MV-4-11 (cell line): Measurements from ENCODE around the gene TOR4A.
A peak's percentile ranks its signal among the peaks of the same experiment; 100 is the strongest.

Experiments
- DNase-seq: peaks from one replicate; lab custom pipeline; 2025; lab: John Stamatoyannopoulos, UW

TOR4A gene

DNA sequence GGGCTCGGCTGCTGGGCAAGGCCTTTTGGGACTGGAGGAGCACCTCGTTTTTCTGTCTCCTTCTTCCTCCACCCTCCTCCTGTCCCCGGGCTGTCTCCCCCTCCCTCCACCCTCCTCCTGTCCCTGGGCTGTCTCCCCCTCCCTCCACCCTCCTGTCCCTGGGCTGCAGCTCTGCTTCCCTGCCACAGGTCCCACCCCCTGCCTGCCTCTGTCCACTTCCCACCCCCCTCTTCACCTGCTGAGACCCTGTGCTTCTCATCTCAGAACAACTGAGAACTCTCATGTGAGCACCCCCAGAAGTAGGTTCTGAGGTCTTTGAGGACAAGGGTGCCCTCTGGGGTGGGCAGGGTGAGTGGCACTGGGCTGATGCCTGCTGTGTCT lies 5.8 kb upstream of the TOR4A start:
- DNase-seq, result no peak

DNA sequence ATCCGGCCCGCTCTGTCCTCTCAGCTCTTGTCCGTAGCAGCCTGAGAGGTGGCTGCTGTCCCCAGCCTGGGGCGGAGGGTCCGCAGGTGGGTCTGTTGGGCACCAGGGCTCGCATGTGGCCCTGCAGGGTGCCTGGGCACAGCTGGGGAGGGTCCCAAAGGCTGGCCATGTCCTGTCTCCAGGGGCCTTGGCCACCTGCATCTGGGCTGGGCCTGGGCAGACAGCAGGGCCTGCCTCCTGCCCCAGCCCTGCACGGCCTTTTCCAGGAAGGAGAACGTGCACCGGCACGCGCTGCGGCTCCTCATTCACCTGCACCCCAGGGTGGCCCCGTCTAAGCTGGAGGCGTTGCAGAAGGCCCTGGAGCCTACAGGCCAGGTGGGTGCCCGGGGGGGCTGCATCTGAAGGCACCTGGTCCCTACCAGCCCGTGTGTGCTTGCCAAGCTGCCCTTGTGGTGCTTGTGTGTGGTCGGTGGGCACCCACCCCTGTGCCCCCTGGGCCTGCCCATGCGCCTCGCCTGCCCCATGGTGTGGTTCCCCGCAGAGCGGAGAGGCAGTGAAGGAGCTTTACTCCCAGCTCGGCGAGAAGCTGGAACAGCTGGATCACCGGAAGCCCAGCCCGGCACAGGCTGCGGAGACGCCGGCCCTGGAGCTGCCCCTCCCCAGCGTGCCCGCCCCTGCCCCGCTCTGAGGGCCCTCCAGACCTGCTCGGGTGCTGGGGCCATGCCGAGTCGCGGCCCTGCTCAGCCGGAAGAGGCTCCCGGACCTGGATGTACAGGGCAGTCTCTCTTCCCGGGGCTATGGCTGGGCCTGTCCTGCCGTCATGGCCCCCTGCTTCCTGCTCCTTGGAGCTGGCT lies 5.1 kb upstream of the TOR4A start:
- DNase-seq, result no peak

DNA sequence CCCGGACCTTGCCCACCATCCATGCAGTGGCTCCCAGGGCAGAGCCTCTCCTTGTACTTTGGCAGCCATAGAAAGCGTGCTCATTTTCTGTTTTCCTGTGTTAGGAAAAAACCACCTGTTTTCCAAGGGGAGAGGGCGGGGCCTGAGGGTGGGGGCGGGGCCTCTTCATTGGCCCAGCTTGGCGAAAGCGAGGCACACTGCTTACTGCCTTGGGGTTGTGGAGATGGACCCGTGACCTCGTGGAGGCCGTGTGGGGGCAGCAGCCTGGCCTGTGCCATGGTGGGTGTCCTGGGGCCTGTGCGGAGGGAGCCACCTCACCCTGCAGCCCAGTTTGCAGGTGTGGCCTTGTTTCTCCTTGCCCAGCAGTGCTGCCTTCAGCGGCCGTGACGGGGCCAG lies 4.4 kb upstream of the TOR4A start:
- no peak for DNase-seq

- no peak for DNase-seq
Measured at GRCh38 chr9:137273611-137274320, 3.8 kb upstream of the TOR4A start.

- no peak for DNase-seq
Measured at GRCh38 chr9:137275203-137275587, 2.3 kb upstream of the TOR4A start.

- DNase-seq, result no peak
Measured at GRCh38 chr9:137275588-137276472, 1.7 kb upstream of the TOR4A start.

- DNase-seq, result peak; percentile 67
Measured at GRCh38 chr9:137276473-137277328, 825 bp upstream of the TOR4A start.

GRCh38 chr9:137278061-137278701 lies 655 bp downstream of the TOR4A start:
- DNase-seq, result peak; percentile 49

DNA sequence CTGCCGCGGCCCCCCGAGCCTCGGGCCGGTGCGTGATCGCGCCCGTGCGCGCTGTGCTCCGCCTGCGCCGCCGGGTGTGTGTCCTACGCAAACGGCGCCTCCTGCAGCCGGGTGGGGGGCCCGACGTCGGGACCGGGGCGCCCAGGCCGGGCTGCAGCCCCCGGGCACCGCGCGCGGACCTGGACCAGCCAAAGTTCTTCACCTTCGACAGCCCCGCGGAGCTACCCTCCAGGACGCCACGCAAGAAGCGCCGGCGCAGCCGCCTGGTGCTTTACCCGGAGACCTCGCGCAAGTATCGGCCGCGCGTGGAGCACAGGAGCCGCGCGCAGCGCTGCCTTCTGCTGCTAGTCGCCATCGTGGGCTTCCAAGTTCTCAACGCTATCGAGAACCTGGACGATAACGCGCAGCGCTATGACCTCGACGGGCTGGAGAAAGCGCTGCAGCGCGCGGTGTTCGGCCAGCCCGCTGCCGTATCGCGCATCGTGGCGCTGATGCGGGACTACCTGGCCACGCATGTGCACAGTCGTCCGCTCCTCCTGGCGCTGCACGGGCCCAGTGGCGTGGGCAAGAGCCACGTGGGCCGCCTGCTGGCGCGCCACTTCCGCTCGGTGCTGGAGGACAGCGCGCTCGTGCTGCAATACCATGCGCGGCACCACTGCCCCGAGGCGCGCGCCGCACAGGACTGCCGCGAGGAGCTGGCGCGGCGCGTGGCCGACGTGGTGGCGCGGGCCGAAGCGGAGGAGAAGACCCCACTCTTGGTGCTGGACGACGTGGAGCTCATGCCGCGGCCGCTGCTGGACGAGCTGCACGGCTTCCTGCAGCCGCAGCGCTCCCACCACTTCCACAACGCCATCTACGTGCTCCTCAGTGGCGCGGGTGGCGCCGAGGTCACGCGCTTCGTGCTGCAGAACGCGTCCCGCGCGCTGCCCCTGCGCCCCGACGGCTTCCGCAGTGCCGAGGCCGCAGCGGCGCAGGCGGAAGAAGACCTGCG lies 1.5 kb downstream of the TOR4A start:
- DNase-seq, result no peak

GRCh38 chr9:137279741-137280473 lies 2.4 kb downstream of the TOR4A start:
- no peak for DNase-seq

GRCh38 chr9:137280474-137281344 lies 3.2 kb downstream of the TOR4A start:
- DNase-seq, result no peak

DNA sequence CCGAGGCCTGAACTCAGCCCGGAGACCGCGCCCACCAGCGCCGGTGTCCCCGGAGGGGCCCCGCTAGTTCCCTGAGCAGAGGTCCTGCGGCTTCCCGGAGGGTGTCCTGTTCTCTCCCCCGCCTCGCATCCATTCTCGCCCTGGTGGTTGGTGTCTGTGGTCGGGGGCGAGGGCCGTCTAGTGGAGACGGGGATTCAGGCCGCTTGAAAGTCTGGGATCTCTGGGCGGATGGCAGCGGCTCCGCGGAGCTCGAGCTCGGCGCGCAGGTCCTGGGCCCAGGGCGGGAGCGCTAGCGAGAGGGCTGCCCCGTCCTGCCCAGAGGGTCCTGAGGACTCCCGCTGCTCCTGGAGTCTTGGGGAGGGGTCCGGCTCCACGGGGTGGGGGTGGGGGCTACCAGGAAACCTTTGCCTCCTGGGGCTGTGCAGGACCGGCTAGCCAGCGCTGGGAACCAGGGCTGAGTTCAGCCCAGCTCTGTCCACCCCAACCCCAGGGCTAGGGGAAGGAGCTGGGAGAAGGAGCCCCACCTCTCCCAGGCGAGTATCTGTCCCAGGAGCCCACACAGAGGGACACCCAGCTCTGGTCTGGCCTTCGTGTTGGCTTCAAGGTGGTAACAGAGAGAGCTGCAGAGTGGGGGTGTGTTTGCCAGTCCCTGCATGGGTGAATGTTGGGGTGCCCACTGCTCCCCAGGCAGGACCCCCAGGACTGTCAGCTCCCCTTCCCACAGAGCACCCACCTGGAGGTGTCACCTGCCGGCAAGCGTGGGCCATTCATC lies 4.0 kb downstream of the TOR4A start:
- no peak for DNase-seq

DNA sequence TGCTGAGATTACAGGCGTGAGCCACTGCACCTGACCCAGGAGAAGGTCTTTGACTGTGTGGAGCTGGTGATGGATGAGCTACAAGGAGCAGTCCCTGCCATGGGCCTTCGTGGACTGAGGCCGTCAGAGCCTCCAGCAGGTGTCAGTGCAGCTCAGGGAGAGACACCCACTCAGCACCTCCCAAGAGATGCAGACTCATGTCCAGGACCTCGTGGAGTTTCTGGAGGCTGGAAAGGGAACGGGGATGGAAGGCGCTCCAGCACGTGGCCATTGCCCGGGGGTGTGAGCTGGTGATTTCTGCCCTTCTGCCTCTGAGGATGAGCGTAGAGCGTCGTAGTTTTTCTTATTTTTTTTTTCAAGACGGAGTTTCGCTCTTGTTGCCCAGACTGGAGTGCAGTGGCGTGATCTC lies 9.5 kb downstream of the TOR4A start:
- peak; percentile 21 for DNase-seq

- DNase-seq, result no peak
Measured at GRCh38 chr9:137293094-137293481, 15.6 kb downstream of the TOR4A start.

- no peak for DNase-seq
Measured at GRCh38 chr9:137293482-137294090, 16.1 kb downstream of the TOR4A start.

DNA sequence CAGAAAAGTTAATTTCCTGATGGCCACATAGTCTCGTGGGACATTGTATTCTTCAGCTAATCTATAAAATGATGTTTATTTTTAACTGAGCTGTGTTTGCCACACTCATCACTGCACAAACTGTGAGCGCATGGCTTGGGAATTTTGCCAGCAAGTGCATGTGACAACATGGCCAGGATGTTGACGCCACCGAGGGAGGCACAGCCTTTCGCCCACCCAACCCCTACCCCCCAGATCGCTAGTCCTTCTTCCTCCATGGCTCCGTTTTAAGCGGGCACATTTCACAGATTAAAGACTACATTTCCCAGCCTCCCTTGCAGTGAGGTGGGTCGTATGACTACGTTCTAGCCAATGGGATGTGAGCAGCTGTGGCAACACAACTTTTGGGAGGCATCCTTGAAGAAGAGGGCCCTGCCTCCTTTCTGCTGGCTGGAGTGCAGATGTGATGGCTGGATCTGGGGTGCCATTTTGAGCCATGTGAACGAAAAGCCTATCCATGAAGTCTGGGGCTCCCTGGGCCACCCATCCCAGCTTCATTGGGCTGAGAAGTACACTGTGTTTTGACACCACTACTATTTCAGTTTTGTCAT lies 16.7 kb downstream of the TOR4A start:
- DNase-seq, result peak; percentile 49
